ENCODE results near the gene NAV2.
"Not testable (repeated sequence)": the region's sequence is repeated elsewhere in the genome, so short reads cannot be mapped to it uniquely, and the experiment has no call there.

Gene NAV2

DNA sequence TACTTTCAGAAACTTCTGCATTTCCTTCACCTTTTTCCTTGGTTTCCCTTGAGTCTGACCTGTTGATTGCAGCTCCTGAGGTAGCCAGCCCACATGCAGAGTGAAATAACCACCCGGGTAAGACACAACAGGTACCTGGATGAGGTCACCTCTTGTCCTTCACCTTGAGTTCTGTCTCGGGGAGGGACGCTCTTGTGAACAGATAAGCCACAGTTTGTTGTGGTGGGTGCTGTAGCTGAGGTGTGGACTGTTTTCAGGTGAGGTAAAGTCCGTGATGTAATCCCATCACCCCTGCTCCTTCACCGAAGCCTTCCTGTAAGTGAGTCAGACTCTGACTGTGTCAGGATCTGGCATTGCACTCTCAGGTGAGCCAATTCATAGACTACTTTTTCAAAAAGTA is 183.1 kb downstream of the NAV2 start:
- DNase-seq (ENCODE audit: low spot score): no peak

DNA sequence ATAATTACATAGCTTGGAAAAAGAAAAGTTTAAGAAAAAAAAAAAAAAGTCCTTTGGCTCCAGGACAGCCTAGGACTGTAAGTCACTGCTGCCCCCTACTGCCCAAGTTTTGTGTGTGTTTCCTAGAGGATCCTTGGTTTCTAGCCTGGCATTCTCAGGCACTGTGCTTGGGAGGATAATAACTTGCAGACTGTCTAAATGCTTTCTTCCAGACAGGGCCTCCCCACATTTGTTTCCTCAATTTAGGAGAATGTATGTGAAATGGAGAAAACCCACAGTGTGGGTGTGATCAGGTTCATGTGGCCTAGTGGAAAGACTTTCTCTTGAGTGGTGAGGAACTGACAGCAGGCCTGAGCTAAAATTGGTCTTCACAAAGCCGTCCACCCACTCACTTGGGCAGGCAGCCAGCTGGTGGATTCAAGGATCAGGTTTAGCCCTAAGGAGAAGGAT is 191.0 kb downstream of the NAV2 start:
- peak; percentile 83 for DNase-seq (ENCODE audit: low spot score)

DNA sequence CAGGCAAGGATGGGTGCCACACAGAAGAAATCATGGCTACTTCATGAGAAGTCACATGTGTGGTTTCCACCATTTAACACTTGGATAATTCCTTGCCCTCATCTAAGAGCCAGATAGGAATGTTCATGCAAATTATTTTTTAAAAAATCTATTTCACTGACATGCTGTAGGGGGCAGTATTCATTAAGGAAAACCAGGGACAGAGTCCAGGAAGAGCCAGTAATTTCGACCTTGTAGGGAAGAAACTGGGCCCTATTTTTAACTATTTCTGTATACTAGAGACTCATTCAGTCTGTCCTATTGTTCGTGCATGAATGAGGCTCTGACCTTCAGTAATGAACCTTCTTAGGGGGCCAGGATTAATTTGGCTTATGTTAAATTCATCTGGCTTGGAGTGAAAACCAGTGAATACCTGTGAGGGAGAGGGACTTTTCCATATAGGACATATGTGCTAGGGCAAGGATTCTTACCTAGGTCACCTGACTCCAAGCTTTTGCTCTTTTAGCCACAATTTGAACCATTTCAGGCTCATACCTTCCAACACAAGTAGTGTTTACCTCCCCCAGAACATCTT is 192.7 kb downstream of the NAV2 start:
- DNase-seq (ENCODE audit: low spot score): peak; percentile 59

DNA sequence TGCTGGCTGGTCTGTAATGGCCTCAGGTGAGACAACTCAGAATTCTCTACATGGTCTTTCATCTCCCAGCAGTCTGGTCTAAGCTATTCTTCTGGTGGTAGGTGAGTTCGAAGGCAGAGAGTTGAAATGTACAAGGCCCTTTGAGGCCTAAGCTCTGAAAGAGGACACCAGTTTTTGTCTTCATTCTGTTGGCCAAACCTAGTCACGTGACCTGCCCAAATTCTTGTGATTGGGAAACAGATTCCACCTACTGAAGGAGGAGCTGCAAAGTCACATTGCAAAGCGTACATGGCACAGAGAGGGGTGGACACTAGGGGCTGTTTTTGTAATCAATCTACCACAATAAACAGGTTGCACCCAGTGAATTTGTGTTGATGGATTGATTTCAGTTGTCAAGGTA is 193.5 kb downstream of the NAV2 start:
- DNase-seq (ENCODE audit: low spot score): no peak

DNA sequence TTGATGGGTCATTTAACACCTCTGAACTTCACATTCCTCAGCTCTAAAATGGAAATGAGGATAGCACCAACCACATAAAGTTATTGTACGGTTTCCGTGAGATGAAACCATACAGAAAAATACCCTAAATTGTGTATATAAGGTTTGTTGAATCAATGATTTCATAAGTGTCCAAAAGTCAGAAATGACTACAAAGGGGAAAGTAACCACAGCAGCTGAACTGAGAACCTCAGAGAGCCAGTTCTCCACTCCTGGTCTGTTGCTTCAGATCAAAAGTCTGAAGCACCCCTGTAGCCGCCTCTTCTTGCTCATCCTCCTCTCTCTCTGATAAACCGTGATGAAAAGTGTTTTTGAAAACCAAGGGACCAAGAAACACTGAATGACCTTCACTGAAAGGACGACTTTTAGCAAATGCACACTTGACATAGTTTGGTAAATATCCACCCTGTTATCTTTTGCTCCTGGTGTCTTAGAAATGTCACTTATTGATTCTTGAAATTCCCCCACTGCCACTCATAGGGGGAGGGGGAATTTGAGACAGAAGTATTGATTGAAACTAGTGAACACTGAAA is 194.5 kb downstream of the NAV2 start:
- DNase-seq (ENCODE audit: low spot score): no peak

DNA sequence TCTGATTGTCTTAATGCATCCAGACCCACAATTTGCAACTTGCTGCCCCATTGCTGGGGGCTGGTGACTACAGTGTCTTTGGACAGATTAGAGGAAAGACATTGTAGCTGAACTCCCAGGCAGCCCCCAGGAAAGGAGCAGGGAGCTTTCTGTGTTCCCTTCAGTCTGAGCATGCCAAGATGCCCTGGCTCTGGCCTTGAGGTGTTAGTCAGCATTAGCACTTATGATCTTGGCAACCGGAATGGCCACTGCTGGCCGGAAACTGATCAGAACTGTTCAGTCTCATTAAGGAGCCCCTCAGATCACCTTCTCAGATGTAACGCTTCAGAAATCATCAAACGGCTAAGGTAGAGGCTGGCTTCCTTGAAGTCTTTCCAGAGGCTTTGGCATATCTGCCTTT is 195.2 kb downstream of the NAV2 start:
- no peak for DNase-seq (ENCODE audit: low spot score)

DNA sequence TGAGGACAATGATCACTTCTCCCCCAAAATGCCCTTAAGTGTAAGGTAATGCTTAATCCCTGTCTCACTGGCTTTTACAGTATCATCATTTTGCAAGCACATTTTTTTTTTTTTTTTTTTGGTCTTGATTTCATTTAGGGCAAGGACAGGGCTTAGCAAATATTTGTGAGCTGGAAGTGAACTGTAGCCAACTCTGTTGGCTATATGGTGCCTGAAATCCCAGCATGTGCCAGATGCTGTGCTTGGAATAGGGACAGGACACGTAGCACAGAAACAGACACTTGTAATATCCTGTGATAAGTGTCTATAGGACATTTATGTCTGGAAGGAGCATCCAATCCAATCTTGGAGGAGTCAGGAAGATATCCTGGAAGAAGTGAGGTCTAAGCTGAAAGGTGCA is 198.3 kb downstream of the NAV2 start:
- DNase-seq (ENCODE audit: low spot score): peak; percentile 70

DNA sequence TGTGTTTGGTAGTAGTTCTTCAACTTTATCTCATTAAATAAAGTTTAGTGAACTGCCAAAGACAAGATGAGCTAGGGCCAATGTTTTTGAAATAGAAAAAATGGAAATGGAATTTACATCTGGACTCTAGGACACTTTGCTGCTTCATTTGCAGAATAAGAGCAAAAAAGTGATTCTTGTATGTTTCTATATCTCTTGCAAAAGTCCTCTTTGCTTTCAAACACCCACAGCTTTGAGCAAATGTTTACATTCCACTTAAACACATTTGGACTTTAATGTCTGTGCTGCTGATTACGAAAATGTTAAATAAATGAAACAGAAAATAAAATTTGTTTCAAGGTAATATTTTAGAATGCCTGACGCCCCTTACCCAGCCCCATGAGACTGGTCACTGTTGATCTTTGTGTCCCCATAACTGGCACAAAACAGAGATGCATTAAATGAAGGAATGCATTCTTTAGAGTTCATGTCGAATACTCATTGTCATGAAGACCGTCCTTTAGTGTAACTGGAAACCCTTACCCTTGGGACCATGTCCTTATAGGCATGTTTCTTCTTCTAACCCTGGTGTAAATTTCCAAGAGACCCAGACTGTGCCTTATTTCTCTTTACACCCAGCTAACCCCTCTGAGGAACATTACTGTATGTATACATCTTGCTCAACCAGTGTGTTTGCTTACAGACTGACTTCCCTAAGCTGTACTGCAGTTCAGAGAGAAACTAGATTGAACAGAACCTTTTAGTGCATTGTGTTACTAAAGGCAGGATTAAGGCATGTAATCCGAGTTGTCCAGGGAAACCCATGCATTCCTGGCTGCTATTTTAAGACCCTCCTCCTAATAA is 199.7 kb downstream of the NAV2 start:
- DNase-seq (ENCODE audit: low spot score): peak; percentile 16

DNA sequence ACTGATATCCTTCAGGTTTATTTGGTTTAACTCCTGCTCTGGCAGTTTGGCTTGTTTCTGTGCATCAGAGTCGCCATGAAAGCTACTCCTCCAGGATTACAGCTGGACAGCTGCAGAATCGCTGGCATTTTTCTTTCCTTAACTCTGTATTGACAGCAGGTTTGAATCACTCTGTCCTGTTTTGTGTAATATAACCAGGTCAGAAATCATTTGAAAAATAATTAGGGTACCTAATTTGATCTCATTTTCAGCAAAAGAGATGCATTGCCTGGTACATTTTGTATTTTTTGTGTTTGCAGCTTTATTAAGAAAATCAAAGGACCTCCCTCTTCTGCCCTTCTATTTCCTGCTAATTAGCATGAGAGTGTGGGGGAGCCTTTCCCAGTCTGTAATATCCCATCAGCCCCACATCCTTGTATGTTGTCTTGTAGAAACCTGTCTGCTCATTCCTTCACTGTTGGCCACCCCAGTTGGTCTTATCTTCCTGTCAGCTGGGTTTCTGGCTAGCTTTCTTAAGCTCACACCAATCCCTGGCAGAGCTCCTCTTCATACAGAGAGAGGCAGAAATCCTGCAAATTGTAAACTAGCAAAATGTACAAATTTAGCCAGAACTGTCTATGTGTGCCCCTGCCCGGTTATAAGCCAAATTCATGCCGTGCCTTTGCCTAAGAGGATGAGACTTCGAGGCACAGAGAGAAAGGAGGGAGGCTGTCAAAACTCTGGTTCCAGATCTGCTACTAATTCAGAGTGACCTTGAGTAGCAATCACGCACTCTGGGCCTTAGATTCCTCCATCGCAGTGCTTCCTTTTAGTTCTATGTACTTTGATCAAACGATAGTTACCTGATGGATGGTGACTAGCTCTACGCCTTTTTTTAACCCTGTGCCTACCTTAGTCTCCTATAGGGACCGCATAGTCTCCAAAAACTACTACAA is 200.6 kb downstream of the NAV2 start:
- peak; percentile 93 for DNase-seq (ENCODE audit: low spot score)

DNA sequence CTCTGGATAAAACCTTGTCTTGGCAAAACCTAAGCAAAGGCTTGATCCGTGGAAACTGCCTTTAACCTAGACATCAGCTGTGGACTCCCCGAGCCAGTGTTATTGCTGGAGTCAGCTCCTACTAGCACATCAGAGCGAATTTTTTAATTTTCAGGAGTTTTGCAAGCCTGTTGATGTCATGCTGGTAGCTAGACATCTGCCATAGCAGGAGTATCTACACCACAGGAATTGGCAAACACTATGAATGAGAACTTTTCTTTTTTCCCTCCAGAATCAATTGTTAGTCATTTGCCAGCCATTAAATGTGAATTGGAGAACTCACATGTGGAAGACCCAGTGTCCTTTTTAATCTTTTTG is 201.2 kb downstream of the NAV2 start:
- DNase-seq (ENCODE audit: low spot score): no peak

DNA sequence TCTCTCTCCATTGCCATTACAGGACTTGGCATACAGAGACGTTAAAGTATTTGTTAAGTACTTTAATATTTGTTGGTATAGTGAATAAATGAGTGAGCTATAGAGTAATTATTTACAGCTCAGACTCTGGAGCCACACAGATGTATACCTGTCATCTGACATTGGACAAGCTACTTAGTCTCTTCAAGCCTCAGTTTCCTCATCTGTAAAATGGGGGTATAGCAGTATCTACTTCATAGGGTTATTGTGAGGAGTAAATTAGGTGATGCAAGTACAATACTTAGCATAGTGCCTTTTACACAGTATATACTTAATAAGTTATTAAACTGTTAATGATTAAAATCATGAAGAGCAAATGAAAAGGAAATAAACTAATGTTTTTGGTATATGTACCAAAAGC is 203.2 kb downstream of the NAV2 start:
- no peak for DNase-seq (ENCODE audit: low spot score)

DNA sequence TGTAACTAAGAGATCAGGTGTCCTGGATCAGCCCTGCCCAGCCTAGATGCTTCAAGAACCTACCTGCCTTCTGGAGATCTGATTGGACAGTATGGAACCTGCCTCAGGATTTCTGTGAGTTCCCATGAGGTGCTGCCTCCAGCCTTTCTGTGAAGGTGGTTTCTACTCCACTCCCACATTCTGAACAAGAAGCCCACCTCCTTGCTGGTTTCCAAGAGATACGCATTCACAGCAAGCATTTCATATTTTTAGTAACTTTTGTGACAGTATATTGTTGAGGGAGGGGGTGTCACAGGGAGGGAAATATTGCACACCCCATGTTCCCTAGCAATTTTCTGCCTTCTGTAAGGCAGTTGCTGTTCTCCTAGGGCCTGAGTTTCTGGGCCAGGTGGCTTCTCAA is 204.4 kb downstream of the NAV2 start:
- no peak for DNase-seq (ENCODE audit: low spot score)

DNA sequence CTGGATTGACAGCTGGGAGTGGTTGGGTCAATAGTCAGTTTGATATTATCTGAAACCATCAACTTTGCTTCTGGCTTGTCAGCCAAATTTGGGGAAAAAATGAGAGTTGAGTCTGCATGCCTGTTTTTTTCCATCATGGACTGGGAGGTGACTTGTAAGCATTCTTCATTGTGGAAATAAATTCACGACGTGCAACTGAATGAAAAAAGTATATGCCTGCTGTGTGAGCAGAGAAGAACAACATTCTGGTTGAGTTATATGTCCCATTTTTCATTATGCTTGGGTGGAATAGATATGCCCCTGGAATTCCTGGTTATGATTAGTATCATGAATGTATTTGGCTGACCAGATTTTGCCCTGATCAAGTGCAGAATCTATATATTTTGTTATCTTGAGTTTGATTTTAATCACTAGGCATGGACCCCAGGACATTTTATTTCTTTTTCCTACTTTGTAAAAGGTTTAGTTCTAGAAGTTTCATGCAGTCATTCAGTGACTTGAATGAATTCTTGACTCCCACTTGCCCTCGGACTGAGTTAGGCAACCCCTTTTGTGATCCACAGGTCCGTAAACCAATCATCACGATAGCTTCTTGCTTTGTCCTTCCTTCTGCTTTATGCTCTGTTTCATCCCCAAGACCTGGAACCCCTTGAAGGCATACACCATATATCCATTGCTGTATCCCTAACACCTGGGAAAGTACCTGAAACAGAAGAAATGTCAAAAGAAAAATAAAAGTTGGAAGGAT is 205.8 kb downstream of the NAV2 start:
- no peak for DNase-seq (ENCODE audit: low spot score)

DNA sequence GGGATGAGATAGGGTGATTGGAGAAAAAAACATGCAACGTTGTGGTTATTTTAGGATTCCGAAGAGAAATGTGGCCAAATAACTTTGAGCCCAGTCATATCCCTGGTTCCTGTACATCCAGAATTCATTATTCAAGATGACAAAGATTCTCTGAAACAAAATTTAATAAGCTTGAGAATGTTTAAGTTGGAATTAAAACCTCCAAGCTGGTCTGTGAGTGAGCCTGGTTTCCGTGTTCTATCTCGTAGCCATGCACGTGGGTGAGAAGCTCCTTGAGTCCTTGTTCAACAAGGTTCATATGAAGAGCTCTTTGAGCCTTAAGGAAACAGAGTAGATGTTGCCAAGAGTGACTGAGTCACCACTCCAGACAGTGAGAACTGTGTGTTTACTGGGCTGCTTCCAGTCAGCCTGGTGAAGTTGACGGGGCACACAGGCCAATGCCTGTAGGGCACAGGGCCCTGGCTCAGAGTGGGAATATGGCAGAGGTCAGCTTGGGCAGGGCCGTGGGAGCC is 206.5 kb downstream of the NAV2 start:
- no peak for DNase-seq (ENCODE audit: low spot score)

DNA sequence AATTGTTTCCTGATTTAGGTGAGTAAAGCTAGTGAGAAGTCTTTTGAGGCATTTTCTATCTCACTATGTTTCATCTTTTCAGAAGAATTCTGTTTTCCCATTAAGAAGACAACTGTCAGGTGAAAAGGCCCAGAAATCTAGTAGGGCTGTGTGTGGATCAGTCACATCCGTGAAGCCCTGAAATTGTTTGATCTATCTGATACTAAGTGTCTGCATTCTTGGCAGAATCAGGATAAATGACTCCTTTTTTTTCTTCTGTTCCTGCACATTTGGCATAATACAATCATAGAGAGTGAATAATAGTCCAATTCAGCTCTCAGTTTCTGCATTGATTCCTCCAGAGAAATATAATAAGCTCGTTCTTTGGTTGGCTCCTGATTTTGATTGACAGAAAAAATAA is 208.3 kb downstream of the NAV2 start:
- DNase-seq (ENCODE audit: low spot score): no peak

DNA sequence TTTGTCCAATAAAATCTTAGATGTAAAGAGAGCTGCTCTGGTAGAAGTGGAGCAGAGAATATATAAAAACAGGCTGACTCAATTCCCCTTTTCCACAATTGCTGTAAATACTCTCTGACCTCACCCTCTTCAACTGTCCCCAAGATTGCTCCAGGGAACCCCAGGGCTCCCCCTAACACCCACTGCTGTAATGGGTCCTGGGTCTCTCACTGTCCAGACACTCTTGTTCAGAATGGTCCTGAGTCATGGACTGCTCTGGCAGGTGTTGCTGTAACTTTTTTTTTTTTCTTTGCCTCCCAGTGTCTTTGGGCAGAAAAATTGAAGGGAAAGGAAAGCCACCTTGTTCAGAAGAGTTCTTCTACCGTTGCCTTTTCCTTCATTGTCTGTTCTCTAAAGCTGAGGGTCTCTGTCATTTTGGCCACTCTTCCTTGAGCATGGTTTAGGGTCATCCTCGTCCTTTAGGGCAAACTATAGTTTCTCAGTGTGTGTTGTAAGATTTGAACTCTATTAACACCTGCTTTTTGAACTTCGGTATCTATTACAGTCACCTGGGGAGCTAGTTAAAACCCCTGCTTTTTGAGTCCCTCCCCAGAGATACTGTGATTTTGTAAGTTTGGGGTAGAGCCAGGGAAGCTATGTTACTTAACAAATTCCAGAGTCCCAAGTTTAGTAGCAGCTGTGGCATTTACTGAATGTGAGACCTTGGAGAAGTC is 209.5 kb downstream of the NAV2 start:
- no peak for DNase-seq (ENCODE audit: low spot score)

DNA sequence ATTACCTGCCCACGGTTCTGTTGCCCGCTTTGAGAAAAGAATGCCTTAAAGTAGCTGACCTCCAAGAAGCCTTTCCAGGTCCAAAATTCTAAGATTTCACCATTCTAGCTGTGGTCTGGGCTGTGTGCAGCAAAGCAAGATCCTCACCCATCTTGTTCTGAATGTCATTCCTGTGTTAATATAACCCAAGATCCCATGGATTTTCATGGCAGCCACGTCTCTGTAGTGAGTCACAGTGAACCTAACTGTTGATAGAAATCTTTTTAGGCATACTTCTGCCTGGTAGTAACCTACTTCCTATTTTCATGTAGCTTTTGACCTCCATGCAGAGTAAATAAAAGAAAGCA is 210.0 kb downstream of the NAV2 start:
- no peak for DNase-seq (ENCODE audit: low spot score)

DNA sequence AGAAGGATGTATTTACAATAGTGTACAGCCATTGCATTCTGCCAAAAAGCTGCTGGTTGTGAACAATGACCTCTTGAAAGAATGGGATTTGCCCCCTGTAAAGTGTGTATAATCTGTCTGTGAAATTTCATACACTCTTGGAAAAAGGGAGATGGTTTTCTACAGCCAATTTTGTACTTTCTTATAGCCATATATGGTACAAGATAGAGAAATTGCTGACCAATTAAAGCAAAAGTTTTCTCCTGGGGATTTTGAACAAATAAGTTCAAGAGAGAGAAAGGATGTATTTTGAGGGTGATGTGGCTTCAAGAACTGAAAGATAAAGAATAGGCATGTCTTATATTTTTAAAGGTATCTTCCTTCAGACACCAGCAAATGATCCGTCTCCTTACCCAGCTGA is 211.0 kb downstream of the NAV2 start:
- no peak for DNase-seq (ENCODE audit: low spot score)

DNA sequence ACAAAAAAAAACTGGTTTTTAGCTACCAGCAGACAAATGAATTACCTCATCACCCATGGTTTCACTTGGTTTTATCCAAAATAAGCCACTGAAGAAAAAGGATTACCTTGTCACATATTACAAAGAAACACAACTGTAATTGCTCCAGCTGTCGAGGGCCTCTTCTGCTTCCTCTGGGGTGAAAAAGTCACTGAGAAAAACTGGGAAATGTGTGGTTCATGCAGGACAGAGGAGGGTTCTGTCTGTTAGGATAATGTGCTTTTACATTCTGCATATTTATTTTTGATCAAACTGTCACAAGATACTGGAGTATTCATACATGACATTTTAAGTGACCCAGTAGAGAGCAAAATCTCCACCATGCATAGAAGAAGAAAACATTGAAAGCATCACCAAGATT is 211.7 kb downstream of the NAV2 start:
- no peak for DNase-seq (ENCODE audit: low spot score)

DNA sequence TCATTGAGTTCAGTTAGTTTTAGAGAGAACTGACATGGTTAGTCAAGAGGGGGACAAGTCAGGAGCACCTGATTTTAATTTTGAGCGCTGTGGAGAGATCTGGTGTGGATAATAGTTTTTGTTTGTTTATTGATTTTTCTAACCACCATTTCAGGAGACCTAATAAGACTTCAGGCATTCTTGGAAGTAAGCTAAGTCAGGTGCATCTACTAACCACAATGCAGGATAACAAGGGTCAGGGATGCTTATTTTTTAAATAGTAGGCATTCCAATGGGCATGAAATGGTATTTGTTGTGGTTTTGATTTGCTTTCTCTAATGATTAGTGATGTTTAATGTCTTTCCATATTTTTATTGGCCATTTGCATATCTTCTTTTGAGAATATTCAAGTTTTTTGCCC is 212.1 kb downstream of the NAV2 start:
- DNase-seq (ENCODE audit: low spot score): no peak

DNA sequence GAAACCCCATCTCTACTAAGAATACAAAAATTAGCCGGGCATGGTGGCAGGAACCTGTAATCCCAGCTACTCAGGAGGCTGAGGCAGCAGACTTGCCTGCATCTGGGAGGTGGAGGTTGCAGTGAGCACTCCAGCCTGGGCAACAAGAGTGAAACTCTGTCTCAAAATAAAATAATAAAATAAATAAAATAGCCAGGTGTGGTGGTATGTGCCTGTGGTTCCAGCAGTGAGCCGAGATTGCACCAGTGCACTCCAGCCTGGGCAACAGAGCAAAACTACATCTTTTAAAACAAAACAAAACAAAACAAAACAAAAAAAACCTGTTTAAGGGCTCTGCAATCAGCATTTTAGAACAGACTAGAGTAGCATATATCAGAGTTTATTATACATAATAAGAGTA is 214.8 kb downstream of the NAV2 start:
- DNase-seq (ENCODE audit: low spot score): not testable (repeated sequence)

Measured in cerebellar cortex (tissue), 1 donor.